Astrocyte (in vitro differentiated cells and primary cell): Measurements from ENCODE around the gene NUP210. TPM values are rescaled to one million over a fixed set of nuclear protein-coding genes. Genes with fewer than 3 reads are reported as not detected.
"Not testable (repeated sequence)": the region's sequence is repeated elsewhere in the genome, so short reads cannot be mapped to it uniquely, and the experiment has no call there.

ENCODE experiments used
- DNase-seq: peaks from one replicate; pipeline ENCODE4 v3.0.0-alpha.2; 2010; ENCODE audit warnings: low read depth
- FAIRE-seq: peaks from 2 replicates; lab custom pipeline; 2011; peaks lifted over from hg19 to GRCh38; lab: Jason Lieb, UNC
- H2AFZ ChIP-seq: 2 replicates; pipeline ENCODE4 v1.6.0; 2012; ENCODE audit warnings: low read depth, low read length, inconsistent platforms
- H3K27ac ChIP-seq: 2 replicates; pipeline ENCODE4 v1.5.1; 2011; ENCODE audit warnings: low read depth, low read length, inconsistent platforms
- H3K27me3 ChIP-seq: 2 replicates; pipeline ENCODE4 v1.6.0; 2011; ENCODE audit warnings: low read length, inconsistent platforms; ENCODE audit not compliant: insufficient read depth
- H3K36me3 ChIP-seq: 2 replicates; pipeline ENCODE4 v1.5.1; 2011; ENCODE audit warnings: low read length, inconsistent platforms; ENCODE audit not compliant: insufficient read depth
- H3K4me1 ChIP-seq: 2 replicates; pipeline ENCODE4 v1.5.1; 2011; ENCODE audit warnings: low read length, inconsistent platforms; ENCODE audit not compliant: insufficient read depth
- H3K4me2 ChIP-seq: 2 replicates; pipeline ENCODE4 v1.6.0; 2012; ENCODE audit warnings: low read length, inconsistent platforms
- H3K4me3 ChIP-seq: 2 replicates; pipeline ENCODE4 v1.5.1; 2011; ENCODE audit warnings: low read depth, mild to moderate bottlenecking, low read length, inconsistent platforms; ENCODE audit not compliant: insufficient read depth
- H3K79me2 ChIP-seq: 2 replicates; pipeline ENCODE4 v1.6.0; 2012; ENCODE audit warnings: mild to moderate bottlenecking, low read length, inconsistent platforms; ENCODE audit not compliant: insufficient read depth
- H3K9ac ChIP-seq: 2 replicates; pipeline ENCODE4 v1.6.0; 2012; ENCODE audit warnings: mild to moderate bottlenecking, low read length, inconsistent platforms
- H3K9me3 ChIP-seq: 2 replicates; pipeline ENCODE4 v1.5.1; 2012; ENCODE audit warnings: low read depth, mild to moderate bottlenecking, low read length, inconsistent platforms; ENCODE audit not compliant: insufficient read depth
- H4K20me1 ChIP-seq: 2 replicates; pipeline ENCODE4 v1.6.0; 2012; ENCODE audit warnings: low read length, inconsistent platforms; ENCODE audit not compliant: insufficient read depth
- H3K27ac Mint-ChIP-seq: one replicate; pipeline ENCODE4 v1.8.0; 2021; ENCODE audit warnings: mild to moderate bottlenecking, mixed read lengths; ENCODE audit not compliant: unreplicated experiment
- H3K27me3 Mint-ChIP-seq: one replicate; pipeline ENCODE4 v1.8.0; 2021; ENCODE audit warnings: low read depth, mixed read lengths; ENCODE audit not compliant: unreplicated experiment
- H3K36me3 Mint-ChIP-seq: one replicate; pipeline ENCODE4 v1.8.0; 2021; ENCODE audit warnings: low read depth, mixed read lengths; ENCODE audit not compliant: unreplicated experiment
- H3K4me1 Mint-ChIP-seq: one replicate; pipeline ENCODE4 v1.8.0; 2021; ENCODE audit warnings: low read depth, mixed read lengths; ENCODE audit not compliant: unreplicated experiment
- H3K4me3 Mint-ChIP-seq: one replicate; pipeline ENCODE4 v1.8.0; 2021; ENCODE audit warnings: mild to moderate bottlenecking, moderate library complexity, mixed read lengths; ENCODE audit not compliant: unreplicated experiment
- H3K9me3 Mint-ChIP-seq: one replicate; pipeline ENCODE4 v1.8.0; 2021; ENCODE audit warnings: mild to moderate bottlenecking, mixed read lengths; ENCODE audit not compliant: unreplicated experiment
- EZH2 ChIP-seq: IDR thresholded peaks from 2 replicates; pipeline ENCODE4 v1.6.1; 2012; ENCODE audit warnings: mild to moderate bottlenecking, low read length, inconsistent platforms; ENCODE audit not compliant: insufficient read depth
- total RNA-seq: library from RNA; stranded (reverse); gene quantifications from 2 replicates; pipeline ENCODE4 v1.2.1, GENCODE V29; 2021
- TF ChIP-seq, protein P1 (sequence below): IDR thresholded peaks from 2 replicates; pipeline ENCODE4 v1.5.1; 2011; ENCODE audit warnings: low read depth, mild to moderate bottlenecking, inconsistent platforms, low read length, moderate library complexity; ENCODE audit not compliant: insufficient read depth

NUP210 gene
- total RNA-seq, 1 donor from 2014 or later, result 1.2 TPM

DNA sequence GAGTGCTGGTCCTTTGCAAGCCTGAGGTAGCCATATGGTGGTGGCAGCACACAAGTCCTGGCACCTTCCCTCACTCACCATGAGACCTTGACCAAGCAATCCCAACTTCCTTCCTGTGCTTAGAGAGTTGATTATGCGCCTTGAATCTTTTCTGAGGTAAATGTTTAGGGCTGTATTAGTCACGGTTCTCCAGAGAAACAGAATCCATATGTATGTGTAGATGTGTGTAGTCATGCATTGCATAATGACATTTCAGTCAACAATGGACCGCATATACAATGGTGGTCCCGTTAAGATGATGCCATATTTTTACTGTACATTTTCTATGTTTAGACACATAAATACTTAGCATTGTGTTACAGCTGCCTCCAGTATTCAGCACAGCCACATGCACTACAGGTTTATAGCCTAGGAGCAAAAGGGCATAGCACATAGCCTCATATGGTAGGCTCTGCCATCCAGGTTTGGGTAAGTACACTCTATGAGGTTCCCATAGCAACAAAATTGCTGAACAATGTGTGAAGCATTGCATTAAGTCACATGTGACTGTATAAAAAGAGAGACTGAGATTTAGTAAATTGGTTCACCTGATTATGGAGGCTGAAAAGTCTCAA lies 20.2 kb upstream of the NUP210 start:
- TF ChIP-seq EZH2, result no peak
- TF ChIP-seq, protein P1, sequence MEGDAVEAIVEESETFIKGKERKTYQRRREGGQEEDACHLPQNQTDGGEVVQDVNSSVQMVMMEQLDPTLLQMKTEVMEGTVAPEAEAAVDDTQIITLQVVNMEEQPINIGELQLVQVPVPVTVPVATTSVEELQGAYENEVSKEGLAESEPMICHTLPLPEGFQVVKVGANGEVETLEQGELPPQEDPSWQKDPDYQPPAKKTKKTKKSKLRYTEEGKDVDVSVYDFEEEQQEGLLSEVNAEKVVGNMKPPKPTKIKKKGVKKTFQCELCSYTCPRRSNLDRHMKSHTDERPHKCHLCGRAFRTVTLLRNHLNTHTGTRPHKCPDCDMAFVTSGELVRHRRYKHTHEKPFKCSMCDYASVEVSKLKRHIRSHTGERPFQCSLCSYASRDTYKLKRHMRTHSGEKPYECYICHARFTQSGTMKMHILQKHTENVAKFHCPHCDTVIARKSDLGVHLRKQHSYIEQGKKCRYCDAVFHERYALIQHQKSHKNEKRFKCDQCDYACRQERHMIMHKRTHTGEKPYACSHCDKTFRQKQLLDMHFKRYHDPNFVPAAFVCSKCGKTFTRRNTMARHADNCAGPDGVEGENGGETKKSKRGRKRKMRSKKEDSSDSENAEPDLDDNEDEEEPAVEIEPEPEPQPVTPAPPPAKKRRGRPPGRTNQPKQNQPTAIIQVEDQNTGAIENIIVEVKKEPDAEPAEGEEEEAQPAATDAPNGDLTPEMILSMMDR, result no peak
- H3K27ac ChIP-seq, result no peak overlapping the region
- H3K27me3 ChIP-seq, result no peaks in the 10 kb centered on the region
- no peak overlapping the region for H3K4me3 Mint-ChIP-seq
- H3K9me3 Mint-ChIP-seq, result no peaks in the 10 kb centered on the region
- no peak overlapping the region for H2AFZ ChIP-seq
- peaks cover 10% of the 10 kb centered on the region for H3K27me3 Mint-ChIP-seq
- no peaks in the 10 kb centered on the region for H3K36me3 Mint-ChIP-seq
- FAIRE-seq (no peak), DNase-seq (no peak)
- no peaks in the 10 kb centered on the region for H4K20me1 ChIP-seq
- H3K36me3 ChIP-seq, result no peaks in the 10 kb centered on the region
- no peaks in the 10 kb centered on the region for H3K4me1 Mint-ChIP-seq
- no peak overlapping the region for H3K9ac ChIP-seq
- no peaks in the 10 kb centered on the region for H3K79me2 ChIP-seq
- H3K4me2 ChIP-seq, result no peak overlapping the region
- no peaks in the 10 kb centered on the region for H3K9me3 ChIP-seq
- no peak overlapping the region for H3K4me3 ChIP-seq
- no peak overlapping the region for H3K27ac Mint-ChIP-seq
- no peaks in the 10 kb centered on the region for H3K4me1 ChIP-seq

DNA sequence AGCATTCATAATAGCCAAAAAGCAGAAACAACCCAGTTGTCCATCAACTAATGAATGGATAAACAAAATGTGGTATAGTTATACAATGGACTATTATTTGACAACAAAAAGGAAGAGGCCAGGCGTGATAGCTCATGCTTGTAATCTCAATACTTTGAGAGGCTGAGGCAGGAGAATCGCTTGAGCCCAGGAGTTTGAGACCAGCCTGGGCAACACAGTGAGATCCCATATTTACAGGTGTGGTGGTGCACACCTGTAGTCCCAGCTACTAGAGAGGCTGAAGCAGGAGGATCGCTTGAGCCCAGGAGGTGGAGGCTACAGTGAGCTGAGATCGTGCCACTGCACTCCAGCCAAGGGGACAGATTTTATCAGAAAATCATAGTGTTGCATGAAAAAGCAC lies 16.1 kb upstream of the NUP210 start:
- H3K27ac Mint-ChIP-seq, FAIRE-seq, H3K4me1 Mint-ChIP-seq, H3K9me3 ChIP-seq, H3K4me1 ChIP-seq, H2AFZ ChIP-seq, H3K4me3 ChIP-seq, H4K20me1 ChIP-seq, H3K9me3 Mint-ChIP-seq, DNase-seq, H3K36me3 ChIP-seq, H3K27me3 ChIP-seq, H3K9ac ChIP-seq, H3K4me3 Mint-ChIP-seq, H3K36me3 Mint-ChIP-seq, H3K27ac ChIP-seq, H3K79me2 ChIP-seq, H3K4me2 ChIP-seq: not testable (repeated sequence)
- peaks cover 16% of the 10 kb centered on the region for H3K27me3 Mint-ChIP-seq

DNA sequence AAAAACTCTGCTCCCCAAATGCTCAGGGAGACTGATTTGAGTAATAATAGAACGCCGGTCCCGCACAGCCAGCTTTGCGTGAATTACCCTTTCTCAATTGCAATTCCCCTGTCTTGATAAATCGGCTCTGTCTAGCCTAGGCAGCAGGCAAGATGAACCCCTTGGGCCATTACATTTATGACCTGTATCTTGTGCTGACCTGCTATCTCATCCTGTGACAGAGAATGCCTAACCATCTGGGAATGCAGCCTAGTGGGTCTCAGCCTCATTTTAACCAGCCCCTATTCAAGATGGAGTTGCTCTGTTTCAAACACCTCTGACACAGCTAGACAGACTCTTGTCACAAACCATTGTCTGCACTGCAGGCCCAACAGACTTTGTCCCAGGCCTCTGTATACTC lies 13.8 kb upstream of the NUP210 start:
- H3K36me3 ChIP-seq, result no peaks in the 10 kb centered on the region
- Mint-ChIP-seq H3K4me1 (no peaks in the 10 kb centered on the region), H3K4me3 (no peak overlapping the region), H3K27ac (no peak overlapping the region), H3K36me3 (peaks cover 2% of the 10 kb centered on the region), H3K9me3 (no peaks in the 10 kb centered on the region), H3K27me3 (peaks cover 16% of the 10 kb centered on the region)
- TF ChIP-seq EZH2, result no peak
- TF ChIP-seq, protein P1, result no peak
- H3K4me3 ChIP-seq, result no peak overlapping the region
- FAIRE-seq (no peak), DNase-seq (no peak)
- no peaks in the 10 kb centered on the region for H4K20me1 ChIP-seq
- H3K9me3 ChIP-seq, result no peaks in the 10 kb centered on the region
- H3K27me3 ChIP-seq, result no peaks in the 10 kb centered on the region
- no peak overlapping the region for H3K27ac ChIP-seq
- H2AFZ ChIP-seq, result no peak overlapping the region
- H3K79me2 ChIP-seq, result no peaks in the 10 kb centered on the region
- no peak overlapping the region for H3K9ac ChIP-seq
- no peak overlapping the region for H3K4me2 ChIP-seq
- no peaks in the 10 kb centered on the region for H3K4me1 ChIP-seq
